ENCODE measurements around the gene LPP. TPM values are rescaled to one million over a fixed set of nuclear protein-coding genes. Genes with fewer than 3 reads are reported as not detected.

The LPP gene
- total and polyA plus RNA-seq, 2 of the 13 experiments (the other 11 are each of a cell fraction or from before 2014, with no cell fraction given) = 19.2 to 29.9 TPM

DNA sequence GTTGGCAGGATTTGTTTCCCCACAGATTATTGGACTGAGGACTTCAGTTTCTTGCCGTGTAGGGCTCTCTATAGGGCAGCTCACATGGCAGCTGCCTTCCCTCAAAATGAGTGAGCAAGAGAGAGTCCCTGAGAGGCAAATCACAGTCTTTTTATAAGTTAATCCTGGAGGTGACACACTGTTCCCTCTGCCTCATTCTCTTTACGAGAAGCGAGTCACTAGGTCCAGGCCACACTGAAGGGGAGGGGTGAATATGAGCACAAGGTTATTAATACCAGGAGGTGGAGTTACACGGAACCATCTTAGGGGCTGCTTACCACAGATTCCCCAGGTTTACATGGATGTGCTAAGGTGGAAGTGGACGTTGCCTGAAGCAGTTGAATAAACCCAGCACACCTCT lies 77.0 kb downstream of the LPP start:
- no peaks in the 10 kb centered on the region for H3K9me3 ChIP-seq (ENCODE audit: low read length)
- POLR2A ChIA-PET = no interaction called here
- H3K27ac ChIP-seq (ENCODE audit: extremely low read length, insufficient read depth, low read length) = no peak overlapping the region
- peaks cover 44% of the 10 kb centered on the region for H3K79me2 ChIP-seq (ENCODE audit: insufficient read depth, low read length)
- intact Hi-C loops (cut with micrococcal nuclease; ENCODE audit: unreplicated experiment) = no loop called here
- H2AFZ ChIP-seq (ENCODE audit: low read length) = no peak overlapping the region
- 94% methylated on average over 5 of the region's 5 CpGs for WGBS (ENCODE audit: low lambda C conversion rate)
- in situ Hi-C loops (cut with HindIII; ENCODE audit: extremely low pct_ligation_motif_present, low pct_unique_long_range_greater_than_20kb) = no loop called here
- no peak overlapping the region for H3K4me3 ChIP-seq (replicated peaks in 1 of 3; ENCODE audit: insufficient read depth in 1 of 3, low read depth in 2 of 3, low read length in 3 of 3)
- ATAC-seq (no peak), DNase-seq (ENCODE audit: low spot score) (no peak), FAIRE-seq (no peak)
- CTCF ChIA-PET (ENCODE audit: low intra/inter-chr PET ratio, low total read pairs) = no interaction called here
- H3K4me1 ChIP-seq (ENCODE audit: insufficient read depth, low read length) = peaks cover 40% of the 10 kb centered on the region
- H3K36me3 ChIP-seq (replicated peaks in 1 of 2; ENCODE audit: control insufficient read depth in 1 of 2, insufficient read depth in 2 of 2, low read length in 2 of 2) = peaks cover 2 to 13% of the 10 kb centered on the region in 2 experiments; a peak in 2 of 5 replicates
- H3K27me3 ChIP-seq (ENCODE audit: control insufficient read depth in 1 of 2, insufficient read depth in 2 of 2, low read length in 2 of 2) = no peaks in the 10 kb centered on the region
- H4K20me1 ChIP-seq (ENCODE audit: insufficient read depth, low read length) = no peaks in the 10 kb centered on the region; the same call in 1 of the 2 replicates
- H3K4me2 ChIP-seq (ENCODE audit: low read depth, low read length) = no peak overlapping the region
- no peak overlapping the region for H3K9ac ChIP-seq (ENCODE audit: insufficient read depth, low read depth, low read length)
- TF ChIP-seq ZSCAN12 (CRISPR knock-in tag; IDR thresholded peaks at IDR 0.05) (no peak), ZNF878 (CRISPR knock-in tag; IDR thresholded peaks at IDR 0.05) (no peak), ZMYM2 (CRISPR knock-in tag; IDR thresholded peaks at IDR 0.05) (no peak), SCMH1 (CRISPR knock-in tag; IDR thresholded peaks at IDR 0.05; ENCODE audit: borderline replicate concordance) (no peak)
- TF ChIP-seq, protein P1, sequence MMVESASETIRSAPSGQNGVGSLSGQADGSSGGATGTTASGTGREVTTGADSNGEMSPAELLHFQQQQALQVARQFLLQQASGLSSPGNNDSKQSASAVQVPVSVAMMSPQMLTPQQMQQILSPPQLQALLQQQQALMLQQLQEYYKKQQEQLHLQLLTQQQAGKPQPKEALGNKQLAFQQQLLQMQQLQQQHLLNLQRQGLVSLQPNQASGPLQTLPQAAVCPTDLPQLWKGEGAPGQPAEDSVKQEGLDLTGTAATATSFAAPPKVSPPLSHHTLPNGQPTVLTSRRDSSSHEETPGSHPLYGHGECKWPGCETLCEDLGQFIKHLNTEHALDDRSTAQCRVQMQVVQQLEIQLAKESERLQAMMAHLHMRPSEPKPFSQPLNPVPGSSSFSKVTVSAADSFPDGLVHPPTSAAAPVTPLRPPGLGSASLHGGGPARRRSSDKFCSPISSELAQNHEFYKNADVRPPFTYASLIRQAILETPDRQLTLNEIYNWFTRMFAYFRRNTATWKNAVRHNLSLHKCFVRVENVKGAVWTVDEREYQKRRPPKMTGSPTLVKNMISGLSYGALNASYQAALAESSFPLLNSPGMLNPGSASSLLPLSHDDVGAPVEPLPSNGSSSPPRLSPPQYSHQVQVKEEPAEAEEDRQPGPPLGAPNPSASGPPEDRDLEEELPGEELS (CRISPR knock-in tag; IDR thresholded peaks at IDR 0.05) = no peak
- no TSS peak for BruUV-seq (replicated peaks)

DNA sequence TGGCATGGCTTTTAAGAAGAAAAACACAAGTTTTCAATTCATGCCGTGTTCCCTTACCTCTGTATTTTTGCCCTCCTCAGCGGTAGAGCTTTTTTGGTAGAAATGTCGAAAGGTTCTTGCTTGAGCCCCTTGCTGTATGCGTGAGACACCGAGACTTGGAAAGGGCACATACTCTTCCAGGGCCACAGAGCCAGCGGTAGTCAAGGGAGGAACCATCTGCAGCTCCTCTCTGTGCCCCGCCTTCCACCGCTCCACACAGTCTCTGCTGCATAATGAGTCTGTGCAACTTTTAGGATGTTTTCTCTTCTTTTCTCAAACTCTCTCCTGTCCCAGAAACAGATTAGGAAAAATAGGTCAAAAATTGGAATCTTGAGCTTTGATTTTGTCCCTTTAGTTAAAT lies 77.5 kb downstream of the LPP start:
- ChIA-PET POLR2A (no interaction called here), CTCF (ENCODE audit: low intra/inter-chr PET ratio, low total read pairs) (no interaction called here)
- Histone ChIP-seq H3K4me3 (replicated peaks in 1 of 3; ENCODE audit: insufficient read depth in 1 of 3, low read depth in 2 of 3, low read length in 3 of 3) (no peak overlapping the region), H3K36me3 (replicated peaks in 1 of 2; ENCODE audit: control insufficient read depth in 1 of 2, insufficient read depth in 2 of 2, low read length in 2 of 2) (peaks cover 2 to 9% of the 10 kb centered on the region in 2 experiments; a peak in 2 of 5 replicates), H4K20me1 (ENCODE audit: insufficient read depth, low read length) (no peaks in the 10 kb centered on the region; the same call in 1 of the 2 replicates), H3K9ac (ENCODE audit: insufficient read depth, low read depth, low read length) (no peak overlapping the region), H3K27ac (ENCODE audit: extremely low read length, insufficient read depth, low read length) (no peak overlapping the region), H3K9me3 (ENCODE audit: low read length) (no peaks in the 10 kb centered on the region), H3K4me2 (ENCODE audit: low read depth, low read length) (no peak overlapping the region), H3K4me1 (ENCODE audit: insufficient read depth, low read length) (peaks cover 40% of the 10 kb centered on the region), H3K79me2 (ENCODE audit: insufficient read depth, low read length) (peaks cover 42% of the 10 kb centered on the region), H2AFZ (ENCODE audit: low read length) (no peak overlapping the region), H3K27me3 (ENCODE audit: control insufficient read depth in 1 of 2, insufficient read depth in 2 of 2, low read length in 2 of 2) (no peaks in the 10 kb centered on the region)
- DNase-seq (ENCODE audit: low spot score) (no peak), FAIRE-seq (no peak), ATAC-seq (no peak)
- TF ChIP-seq ZNF367 (CRISPR knock-in tag; IDR thresholded peaks at IDR 0.05; ENCODE audit: borderline replicate concordance) (no peak), HMGA1 (CRISPR knock-in tag; conservative IDR thresholded peaks at IDR 0.05) (no peak), RBM22 (optimal IDR thresholded peaks at IDR 0.05; ENCODE audit: low read length) (peak; percentile 29), ZNF121 (CRISPR knock-in tag; IDR thresholded peaks at IDR 0.05) (no peak)
- in situ Hi-C loops (cut with HindIII; ENCODE audit: extremely low pct_ligation_motif_present, low pct_unique_long_range_greater_than_20kb) = no loop called here
- intact Hi-C loops (cut with micrococcal nuclease; ENCODE audit: unreplicated experiment) = no loop called here
- no TSS peak for BruUV-seq (replicated peaks)
- WGBS (ENCODE audit: low lambda C conversion rate) = 94% methylated on average over 8 of the region's 8 CpGs
